Measurements from ENCODE around the gene CD6. TPM values are rescaled to one million over a fixed set of nuclear protein-coding genes. Genes with fewer than 3 reads are reported as not detected.

CD6 gene
- total RNA-seq, 4 donors from 2014 or later, result 0.16 to 0.25 TPM; not detected in 2

DNA sequence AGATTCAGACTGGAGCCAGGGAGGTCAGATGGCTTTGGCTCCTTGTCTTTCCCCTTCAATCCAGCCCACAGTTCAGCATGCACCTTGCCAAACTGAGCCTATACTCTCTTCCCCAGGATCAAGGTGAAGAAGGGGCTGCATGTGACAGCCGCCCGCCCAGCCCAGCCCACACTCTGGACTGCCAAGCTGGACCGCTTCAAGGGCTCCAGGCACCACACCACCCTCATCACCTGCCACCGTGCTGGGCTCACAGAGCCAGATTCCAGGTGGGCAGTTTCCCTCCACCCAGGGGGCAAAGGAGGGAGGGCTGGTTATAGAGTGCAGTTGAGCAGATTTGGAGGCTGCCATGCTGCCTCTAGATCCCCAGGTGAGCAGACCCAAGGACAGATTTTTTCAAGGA is 41.1 kb upstream of the CD6 start:
- Histone ChIP-seq H3K27me3 (peaks cover 10 to 19% (median 12%) of the 10 kb centered on the region in 3 donors), H3K36me3 (no peaks in the 10 kb centered on the region), H3K27ac (no peak overlapping the region), H3K9me3 (no peaks in the 10 kb centered on the region), H3K4me3 (no peak overlapping the region), H3K4me1 (peaks cover 0 to 1% of the 10 kb centered on the region in 2 donors)
- in situ Hi-C loops (cut with MboI; ENCODE audit: low sequenced_read_pairs in 4 of 4) (no loop called here), intact Hi-C loops (cut with DNase I; ENCODE audit: low total_unique reads) (no loop called here)
- ATAC-seq (no peak), DNase-seq (no peak)
- TF ChIP-seq, protein P1, sequence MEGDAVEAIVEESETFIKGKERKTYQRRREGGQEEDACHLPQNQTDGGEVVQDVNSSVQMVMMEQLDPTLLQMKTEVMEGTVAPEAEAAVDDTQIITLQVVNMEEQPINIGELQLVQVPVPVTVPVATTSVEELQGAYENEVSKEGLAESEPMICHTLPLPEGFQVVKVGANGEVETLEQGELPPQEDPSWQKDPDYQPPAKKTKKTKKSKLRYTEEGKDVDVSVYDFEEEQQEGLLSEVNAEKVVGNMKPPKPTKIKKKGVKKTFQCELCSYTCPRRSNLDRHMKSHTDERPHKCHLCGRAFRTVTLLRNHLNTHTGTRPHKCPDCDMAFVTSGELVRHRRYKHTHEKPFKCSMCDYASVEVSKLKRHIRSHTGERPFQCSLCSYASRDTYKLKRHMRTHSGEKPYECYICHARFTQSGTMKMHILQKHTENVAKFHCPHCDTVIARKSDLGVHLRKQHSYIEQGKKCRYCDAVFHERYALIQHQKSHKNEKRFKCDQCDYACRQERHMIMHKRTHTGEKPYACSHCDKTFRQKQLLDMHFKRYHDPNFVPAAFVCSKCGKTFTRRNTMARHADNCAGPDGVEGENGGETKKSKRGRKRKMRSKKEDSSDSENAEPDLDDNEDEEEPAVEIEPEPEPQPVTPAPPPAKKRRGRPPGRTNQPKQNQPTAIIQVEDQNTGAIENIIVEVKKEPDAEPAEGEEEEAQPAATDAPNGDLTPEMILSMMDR (IDR thresholded peaks at IDR 0.05 in 4 of 5, conservative IDR thresholded peaks at IDR 0.05 in 1 of 5), result no peak
- TF ChIP-seq POLR2A (IDR thresholded peaks at IDR 0.05), result no peak

DNA sequence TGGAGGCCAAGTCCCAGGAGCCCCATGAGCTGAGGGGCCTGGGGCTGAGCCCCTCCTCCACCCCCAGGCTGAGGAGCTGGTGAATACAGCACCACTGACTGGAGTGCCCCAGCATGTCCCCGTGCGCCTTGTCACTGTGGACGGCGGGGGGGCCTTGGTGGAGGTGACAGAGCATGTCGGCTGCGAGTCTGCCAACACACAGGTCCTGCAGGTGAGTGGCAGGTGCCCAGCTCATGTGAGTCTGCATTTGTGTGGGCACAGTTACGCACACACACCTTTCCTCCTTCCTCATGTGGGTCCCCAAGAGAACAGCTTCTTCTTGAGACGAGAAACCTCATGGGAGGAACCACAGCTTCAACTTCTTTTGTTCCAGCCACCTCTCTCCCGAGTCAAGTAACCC is 39.6 kb upstream of the CD6 start:
- no peak for TF ChIP-seq POLR2A (IDR thresholded peaks at IDR 0.05)
- in situ Hi-C loops (cut with MboI; ENCODE audit: low sequenced_read_pairs in 4 of 4), result no loop called here
- no peak for DNase-seq
- Histone ChIP-seq H3K9me3 (no peaks in the 10 kb centered on the region), H3K27me3 (peaks cover 0 to 6% (median 3%) of the 10 kb centered on the region in 3 donors), H3K4me3 (no peak overlapping the region), H3K27ac (no peak overlapping the region), H3K36me3 (no peaks in the 10 kb centered on the region), H3K4me1 (no peaks in the 10 kb centered on the region)
- intact Hi-C loops (cut with DNase I; ENCODE audit: low total_unique reads), result no loop called here
- ATAC-seq, result no peak

GRCh38 chr11:60932605-60933356 is 38.7 kb upstream of the CD6 start:
- no peak for ATAC-seq
- intact Hi-C loops (cut with DNase I; ENCODE audit: low total_unique reads) (no loop called here), in situ Hi-C loops (cut with MboI; ENCODE audit: low sequenced_read_pairs in 4 of 4) (no loop called here)
- no peak overlapping the region for H3K4me3 ChIP-seq
- no peak for DNase-seq
- peaks cover 0 to under 1% (median 0%) of the 10 kb centered on the region in 3 donors for H3K27me3 ChIP-seq
- H3K36me3 ChIP-seq, result no peaks in the 10 kb centered on the region
- peaks cover 0 to 3% of the 10 kb centered on the region in 2 donors for H3K4me1 ChIP-seq
- H3K9me3 ChIP-seq, result no peaks in the 10 kb centered on the region
- no peak overlapping the region for H3K27ac ChIP-seq
- TF ChIP-seq, protein P1 (IDR thresholded peaks at IDR 0.05 in 4 of 5, conservative IDR thresholded peaks at IDR 0.05 in 1 of 5), result no peak

GRCh38 chr11:60933416-60934123 is 37.9 kb upstream of the CD6 start:
- intact Hi-C loops (cut with DNase I; ENCODE audit: low total_unique reads), result no loop called here
- DNase-seq (no peak), ATAC-seq (no peak)
- Histone ChIP-seq H3K9me3 (no peaks in the 10 kb centered on the region), H3K4me1 (peaks cover 0 to 3% of the 10 kb centered on the region in 2 donors), H3K36me3 (no peaks in the 10 kb centered on the region), H3K27me3 (no peaks in the 10 kb centered on the region), H3K27ac (no peak overlapping the region), H3K4me3 (no peak overlapping the region)
- in situ Hi-C loops (cut with MboI; ENCODE audit: low sequenced_read_pairs in 4 of 4), result no loop called here
- TF ChIP-seq, protein P1 (IDR thresholded peaks at IDR 0.05 in 4 of 5, conservative IDR thresholded peaks at IDR 0.05 in 1 of 5), result no peak
- no peak for TF ChIP-seq POLR2A (IDR thresholded peaks at IDR 0.05)

DNA sequence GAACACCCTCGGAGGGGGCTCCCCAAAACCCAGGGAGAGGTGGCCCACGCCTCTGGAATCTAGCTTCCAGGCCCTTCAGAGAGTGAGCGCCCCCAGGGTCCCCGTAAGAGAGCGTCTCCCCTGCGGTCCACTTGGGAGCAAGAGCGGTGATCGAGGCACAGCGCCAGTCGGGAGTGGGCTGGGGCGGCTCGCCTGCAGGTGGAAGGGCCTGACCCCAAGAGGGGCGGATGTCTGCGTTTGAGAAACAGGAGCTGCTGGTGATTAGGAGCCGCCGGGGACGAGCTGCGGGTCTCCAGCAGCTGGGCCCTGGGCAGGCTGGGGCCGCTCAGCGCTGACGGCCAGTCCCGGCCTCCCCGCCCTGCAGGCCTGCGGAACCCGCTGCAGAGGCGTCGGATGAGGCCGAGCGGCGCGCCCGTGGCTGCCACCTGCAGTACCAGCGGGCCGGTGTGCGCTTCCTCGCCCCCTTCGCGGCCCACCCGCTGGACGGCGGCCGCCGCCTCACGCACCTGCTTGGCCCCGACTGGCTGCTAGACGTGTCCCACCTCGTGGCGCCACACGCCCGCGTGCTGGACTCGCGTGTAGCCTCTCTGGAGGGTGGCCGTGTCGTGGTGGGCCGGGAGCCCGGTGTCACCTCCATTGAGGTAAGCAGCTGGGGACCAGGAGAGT is 37.2 kb upstream of the CD6 start:
- TF ChIP-seq POLR2A (IDR thresholded peaks at IDR 0.05), result no peak
- TF ChIP-seq, protein P1 (IDR thresholded peaks at IDR 0.05 in 4 of 5, conservative IDR thresholded peaks at IDR 0.05 in 1 of 5), result no peak
- in situ Hi-C loops (cut with MboI; ENCODE audit: low sequenced_read_pairs in 4 of 4), result no loop called here

More for the DNA sequence above, 37.2 kb upstream of the CD6 start:
- intact Hi-C loops (cut with DNase I; ENCODE audit: low total_unique reads), result no loop called here
- no peaks in the 10 kb centered on the region for H3K27me3 ChIP-seq
- no peaks in the 10 kb centered on the region for H3K9me3 ChIP-seq
- no peak overlapping the region for H3K27ac ChIP-seq
- peaks cover 0 to 3% of the 10 kb centered on the region in 2 donors for H3K4me1 ChIP-seq
- ATAC-seq (no peak), DNase-seq (no peak)
- H3K36me3 ChIP-seq, result peaks cover 0 to 3% of the 10 kb centered on the region in 2 donors
- H3K4me3 ChIP-seq, result no peak overlapping the region
